IPS-18a (cell line): ENCODE measurements around the gene LGI1.

Experiments
- H3K27ac ChIP-seq: one replicate; pipeline ENCODE4 v1.5.1; 2013; ENCODE audit warnings: low read length
- H3K27me3 ChIP-seq: one replicate; pipeline ENCODE4 v1.6.1; 2013; ENCODE audit warnings: mild to moderate bottlenecking, low read length; ENCODE audit not compliant: control insufficient read depth, insufficient read depth
- H3K36me3 ChIP-seq: one replicate; pipeline ENCODE4 v1.6.1; 2013; ENCODE audit warnings: low read depth, low read length; ENCODE audit not compliant: control insufficient read depth
- H3K4me1 ChIP-seq: one replicate; pipeline ENCODE4 v1.6.1; 2013; ENCODE audit warnings: low read depth, low read length; ENCODE audit not compliant: control insufficient read depth
- H3K4me3 ChIP-seq: one replicate; pipeline ENCODE4 v1.5.1; 2013; ENCODE audit warnings: low read length
- H3K9ac ChIP-seq: one replicate; pipeline ENCODE4 v1.6.1; 2013; ENCODE audit warnings: mild to moderate bottlenecking, low read length, moderate library complexity
- H3K9me3 ChIP-seq: one replicate; pipeline ENCODE4 v1.6.1; 2013; ENCODE audit warnings: low read depth, low read length; ENCODE audit not compliant: control insufficient read depth

Gene LGI1

GRCh38 chr10:93741367-93741766, 16.4 kb upstream of the LGI1 start:
- Histone ChIP-seq H3K27ac (no peak overlapping the region), H3K9ac (no peak overlapping the region), H3K27me3 (no peaks in the 10 kb centered on the region), H3K4me3 (no peak overlapping the region), H3K9me3 (no peaks in the 10 kb centered on the region), H3K4me1 (peaks cover 4% of the 10 kb centered on the region), H3K36me3 (no peaks in the 10 kb centered on the region)

DNA sequence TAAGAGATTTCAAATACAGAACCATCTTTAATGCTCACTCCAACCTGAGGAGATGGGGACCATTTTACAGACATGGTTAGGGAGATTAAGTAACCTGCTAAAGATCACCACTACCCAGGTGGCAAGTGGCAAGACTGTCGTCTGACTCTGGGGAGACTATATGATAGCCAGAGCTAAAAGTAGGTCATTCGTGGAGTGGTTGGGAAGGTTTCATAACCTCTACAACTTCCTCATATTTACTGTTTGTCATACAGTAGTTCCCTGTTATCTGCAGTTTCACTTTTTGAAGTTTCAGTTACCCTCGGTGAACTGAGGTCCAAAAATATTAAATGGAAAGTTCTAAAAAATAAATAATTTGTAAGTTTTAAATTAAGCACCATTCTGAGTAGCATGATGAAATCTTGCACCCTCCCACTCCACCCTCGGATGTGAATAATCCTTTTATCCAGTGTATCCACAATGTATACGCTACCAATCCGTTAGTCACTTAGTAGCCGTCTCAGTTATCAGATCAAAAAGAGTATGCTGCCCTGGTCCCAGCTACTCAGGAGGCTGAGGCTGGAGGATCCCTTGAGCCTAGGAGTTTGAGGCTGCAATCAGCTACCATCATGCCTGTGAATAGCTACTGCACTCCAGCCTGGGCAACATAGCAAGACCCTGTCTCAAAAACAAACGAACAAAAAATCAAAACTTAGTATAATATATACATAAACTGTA, 14.9 kb upstream of the LGI1 start:
- Histone ChIP-seq H3K9ac (no peak overlapping the region), H3K4me3 (no peak overlapping the region), H3K27ac (no peak overlapping the region), H3K9me3 (no peaks in the 10 kb centered on the region), H3K4me1 (peaks cover 10% of the 10 kb centered on the region), H3K36me3 (no peaks in the 10 kb centered on the region), H3K27me3 (no peaks in the 10 kb centered on the region)

DNA sequence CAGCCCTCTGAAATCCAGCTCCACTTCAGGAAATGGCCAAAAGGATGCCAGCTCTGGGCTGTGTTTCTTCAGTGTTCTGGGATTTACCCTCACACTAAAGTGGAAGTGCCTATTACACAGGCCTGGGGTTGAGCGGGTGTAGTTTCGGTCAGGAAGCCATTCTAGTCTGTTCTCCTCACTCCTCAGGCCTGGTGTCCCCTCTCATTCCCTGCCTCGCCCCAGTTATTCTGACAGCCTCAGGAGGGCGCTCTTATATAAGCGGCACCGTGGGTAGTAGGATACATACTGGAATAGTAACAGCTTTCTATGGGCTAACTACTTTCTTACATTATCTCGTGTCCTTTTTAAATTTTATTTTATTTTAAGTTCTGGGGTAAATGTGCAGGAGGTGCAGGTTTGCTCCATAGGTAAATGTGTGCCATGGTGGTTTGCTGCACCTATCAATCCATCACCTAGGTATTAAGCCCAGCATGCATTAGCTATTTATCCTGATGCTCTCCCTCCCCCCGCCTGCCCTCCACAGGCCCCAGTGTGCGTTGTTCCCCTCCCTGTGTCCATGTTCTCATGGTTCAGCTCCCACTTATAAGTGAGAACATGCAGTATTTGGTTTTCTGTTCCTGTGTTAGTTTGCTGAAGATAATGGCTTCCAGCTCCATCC, 12.2 kb upstream of the LGI1 start:
- no peaks in the 10 kb centered on the region for H3K9me3 ChIP-seq
- H3K9ac ChIP-seq: no peak overlapping the region
- H3K27ac ChIP-seq: no peak overlapping the region
- peaks cover 32% of the 10 kb centered on the region for H3K4me1 ChIP-seq
- H3K36me3 ChIP-seq: no peaks in the 10 kb centered on the region
- H3K27me3 ChIP-seq: no peaks in the 10 kb centered on the region
- no peak overlapping the region for H3K4me3 ChIP-seq

DNA sequence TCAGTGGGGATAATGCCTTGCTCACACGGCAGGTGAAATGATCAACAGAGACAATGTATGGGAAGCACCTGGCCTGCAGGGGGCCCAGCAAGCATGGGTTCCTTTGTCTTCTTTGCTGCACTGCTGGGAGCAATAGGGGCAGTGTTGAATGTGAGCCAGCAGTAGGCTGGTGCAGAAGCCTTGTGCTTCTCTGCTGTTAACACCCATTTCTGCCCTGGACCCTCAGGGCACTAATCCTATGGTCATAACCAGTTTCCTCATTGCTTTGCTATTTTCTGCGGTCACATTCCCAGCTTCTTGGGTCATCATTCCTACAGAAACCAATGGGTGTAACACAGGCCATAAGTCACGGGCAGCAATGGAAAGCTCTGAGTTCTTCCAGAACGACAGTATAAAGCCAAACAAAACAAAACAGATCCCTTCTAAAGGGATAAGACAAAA, 10.9 kb upstream of the LGI1 start:
- Histone ChIP-seq H3K4me1 (peaks cover 46% of the 10 kb centered on the region), H3K27ac (no peak overlapping the region)

GRCh38 chr10:93749218-93749799, 8.4 kb upstream of the LGI1 start:
- Histone ChIP-seq H3K9ac (no peak overlapping the region), H3K27me3 (no peaks in the 10 kb centered on the region), H3K4me1 (peaks cover 48% of the 10 kb centered on the region), H3K4me3 (peak overlapping the region; percentile 12), H3K9me3 (no peaks in the 10 kb centered on the region), H3K36me3 (no peaks in the 10 kb centered on the region), H3K27ac (no peak overlapping the region)

More for the DNA sequence above, 10.9 kb upstream of the LGI1 start:
- H3K27me3 ChIP-seq: no peaks in the 10 kb centered on the region
- H3K9me3 ChIP-seq: no peaks in the 10 kb centered on the region
- no peak overlapping the region for H3K4me3 ChIP-seq
- no peaks in the 10 kb centered on the region for H3K36me3 ChIP-seq
- H3K9ac ChIP-seq: no peak overlapping the region

DNA sequence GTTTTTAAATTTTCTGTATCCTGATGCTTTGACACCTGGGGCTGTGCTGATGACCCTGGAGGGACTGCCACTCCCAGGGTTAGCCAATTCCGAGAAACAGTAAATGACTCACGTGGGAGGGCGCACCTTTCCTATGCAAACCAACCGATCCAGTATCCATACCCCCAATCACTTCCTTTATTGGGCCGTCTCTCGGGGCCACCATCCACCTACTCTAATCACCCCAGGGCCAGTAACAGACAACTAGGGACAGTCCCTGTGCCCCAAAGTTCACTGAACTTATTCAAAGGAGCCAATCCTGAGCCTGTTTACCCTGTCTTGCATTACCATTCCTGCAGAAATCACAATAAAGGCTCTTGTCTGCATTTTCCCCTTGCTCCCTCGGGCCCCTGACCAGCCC, 6.6 kb upstream of the LGI1 start:
- Histone ChIP-seq H3K9me3 (no peaks in the 10 kb centered on the region), H3K36me3 (no peaks in the 10 kb centered on the region), H3K27ac (no peak overlapping the region), H3K27me3 (peaks cover 6% of the 10 kb centered on the region), H3K4me3 (no peak overlapping the region), H3K4me1 (peaks cover 49% of the 10 kb centered on the region), H3K9ac (no peak overlapping the region)

DNA sequence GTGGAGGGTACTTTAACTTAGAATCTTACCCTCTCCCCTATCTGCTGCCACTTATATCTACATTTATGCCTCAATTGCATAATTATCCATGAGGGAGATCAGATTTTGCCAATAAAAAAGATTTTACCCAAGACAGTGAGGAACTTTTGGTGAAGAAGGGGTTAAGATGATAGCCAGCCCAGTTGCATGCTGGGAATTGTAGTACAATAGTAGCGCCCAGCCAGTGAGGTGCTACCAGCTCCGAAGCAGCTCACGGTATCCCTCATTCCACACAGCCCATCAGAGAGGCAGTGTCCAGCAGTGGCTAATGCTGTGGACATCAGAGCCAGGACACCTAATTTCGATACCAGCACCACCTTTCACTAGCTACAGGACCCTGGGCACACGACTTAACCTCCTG, 5.9 kb upstream of the LGI1 start:
- Histone ChIP-seq H3K9ac (no peak overlapping the region), H3K9me3 (no peaks in the 10 kb centered on the region), H3K27ac (no peak overlapping the region), H3K4me3 (no peak overlapping the region), H3K36me3 (no peaks in the 10 kb centered on the region), H3K27me3 (peaks cover 7% of the 10 kb centered on the region), H3K4me1 (peaks cover 48% of the 10 kb centered on the region)

DNA sequence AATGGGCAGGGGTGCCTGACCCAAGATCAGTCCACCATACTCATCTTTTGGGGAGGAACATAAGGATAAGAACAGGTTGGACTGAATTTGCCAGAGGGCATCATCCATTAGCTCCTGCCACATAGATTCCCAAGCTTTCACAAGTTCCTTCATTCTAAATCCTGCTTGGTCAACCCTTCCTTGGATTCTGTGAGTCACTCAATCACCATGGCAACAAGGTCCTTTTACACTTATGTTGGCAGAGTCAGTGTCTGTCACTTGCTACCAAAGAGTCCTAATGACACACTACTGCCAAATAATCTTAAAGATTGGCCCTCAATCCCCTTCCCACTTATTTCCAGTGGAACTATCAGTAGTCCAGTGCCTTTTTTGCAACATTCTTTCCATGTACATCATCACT, 5.0 kb upstream of the LGI1 start:
- Histone ChIP-seq H3K9me3 (no peaks in the 10 kb centered on the region), H3K27ac (no peak overlapping the region)

GRCh38 chr10:93753621-93754250, 4.0 kb upstream of the LGI1 start:
- Histone ChIP-seq H3K9me3 (no peaks in the 10 kb centered on the region), H3K36me3 (no peaks in the 10 kb centered on the region), H3K9ac (no peak overlapping the region), H3K4me1 (peaks cover 55% of the 10 kb centered on the region), H3K27me3 (peaks cover 21% of the 10 kb centered on the region), H3K4me3 (no peak overlapping the region), H3K27ac (no peak overlapping the region)

More for the DNA sequence above, 5.0 kb upstream of the LGI1 start:
- Histone ChIP-seq H3K27me3 (peaks cover 11% of the 10 kb centered on the region), H3K4me1 (peaks cover 51% of the 10 kb centered on the region), H3K4me3 (no peak overlapping the region), H3K9ac (no peak overlapping the region), H3K36me3 (no peaks in the 10 kb centered on the region)

GRCh38 chr10:93754761-93755160, 3.0 kb upstream of the LGI1 start:
- Histone ChIP-seq H3K4me1 (peaks cover 52% of the 10 kb centered on the region), H3K27ac (no peak overlapping the region), H3K9ac (no peak overlapping the region), H3K9me3 (no peaks in the 10 kb centered on the region), H3K36me3 (no peaks in the 10 kb centered on the region), H3K27me3 (peaks cover 31% of the 10 kb centered on the region), H3K4me3 (no peak overlapping the region)

GRCh38 chr10:93755443-93756116, 2.2 kb upstream of the LGI1 start:
- Histone ChIP-seq H3K9me3 (no peaks in the 10 kb centered on the region), H3K9ac (no peak overlapping the region), H3K4me3 (no peak overlapping the region), H3K27me3 (peaks cover 36% of the 10 kb centered on the region), H3K36me3 (no peaks in the 10 kb centered on the region), H3K27ac (no peak overlapping the region), H3K4me1 (peaks cover 54% of the 10 kb centered on the region)
